Ovary (tissue), 3 donors: ENCODE measurements around the gene PLCB2.

Experiments used
- EP300 ChIP-seq: sonication (generic); formaldehyde crosslinking; IDR thresholded peaks from one replicate; pipeline ENCODE4 v1.6.1; 2017; ENCODE audit warnings: antibody characterized with exemption
- POLR2A ChIP-seq: fragments of 450-650 bp; IDR thresholded peaks from one replicate; pipeline ENCODE4 v1.6.1; 2017; ENCODE audit warnings: antibody characterized with exemption, mild to moderate bottlenecking, moderate library complexity
- TF ChIP-seq, protein P1 (sequence below), 3 donors: fragments of 450-650 bp in 2 of 3; fragments of 200-600 bp in 1 of 3; IDR thresholded peaks; one replicate each; pipeline versions ENCODE4 v1.5.1 to v1.8.0; 2016 to 2022; ENCODE audit warnings: antibody characterized with exemption in 3 of 3, mild to moderate bottlenecking in 1 of 3
- donor health status: DM: no; HTN: no; CAD: no.

DNA sequence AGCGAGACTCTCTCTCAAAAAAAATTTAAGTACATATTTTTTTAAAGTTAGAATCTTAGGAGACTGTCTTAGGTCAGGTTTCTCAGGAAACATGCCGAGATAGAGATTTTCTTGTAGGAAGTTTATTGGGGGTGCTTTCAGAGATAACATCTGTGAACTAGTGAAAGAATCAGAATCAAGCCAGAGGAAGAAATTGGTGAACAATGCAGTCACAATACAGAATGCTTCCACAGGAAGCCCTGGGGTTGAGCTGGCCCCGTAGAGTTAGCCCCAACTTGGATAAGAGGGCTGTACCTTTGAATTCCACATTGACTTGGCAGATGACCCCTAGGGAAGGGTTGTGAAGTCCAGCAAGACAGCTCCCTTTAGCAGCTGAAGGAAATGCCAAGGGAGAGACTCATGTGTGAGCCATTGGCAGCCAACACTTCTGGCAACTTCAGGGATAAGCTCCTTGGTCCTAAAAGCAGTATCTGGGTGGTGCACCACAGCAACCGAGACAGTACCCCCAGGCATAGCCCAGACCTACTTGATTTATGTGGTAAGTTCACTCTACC lies 7.1 kb upstream of the PLCB2 start:
- TF ChIP-seq, protein P1, sequence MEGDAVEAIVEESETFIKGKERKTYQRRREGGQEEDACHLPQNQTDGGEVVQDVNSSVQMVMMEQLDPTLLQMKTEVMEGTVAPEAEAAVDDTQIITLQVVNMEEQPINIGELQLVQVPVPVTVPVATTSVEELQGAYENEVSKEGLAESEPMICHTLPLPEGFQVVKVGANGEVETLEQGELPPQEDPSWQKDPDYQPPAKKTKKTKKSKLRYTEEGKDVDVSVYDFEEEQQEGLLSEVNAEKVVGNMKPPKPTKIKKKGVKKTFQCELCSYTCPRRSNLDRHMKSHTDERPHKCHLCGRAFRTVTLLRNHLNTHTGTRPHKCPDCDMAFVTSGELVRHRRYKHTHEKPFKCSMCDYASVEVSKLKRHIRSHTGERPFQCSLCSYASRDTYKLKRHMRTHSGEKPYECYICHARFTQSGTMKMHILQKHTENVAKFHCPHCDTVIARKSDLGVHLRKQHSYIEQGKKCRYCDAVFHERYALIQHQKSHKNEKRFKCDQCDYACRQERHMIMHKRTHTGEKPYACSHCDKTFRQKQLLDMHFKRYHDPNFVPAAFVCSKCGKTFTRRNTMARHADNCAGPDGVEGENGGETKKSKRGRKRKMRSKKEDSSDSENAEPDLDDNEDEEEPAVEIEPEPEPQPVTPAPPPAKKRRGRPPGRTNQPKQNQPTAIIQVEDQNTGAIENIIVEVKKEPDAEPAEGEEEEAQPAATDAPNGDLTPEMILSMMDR (IDR thresholded peaks at IDR 0.05), result no peak
- TF ChIP-seq POLR2A (no peak), EP300 (no peak)
